Thoracic aorta (tissue), 2 donors: ENCODE measurements around the gene M6PR. TPM values are rescaled to one million over a fixed set of nuclear protein-coding genes. Genes with fewer than 3 reads are reported as not detected.
"Not testable (repeated sequence)": the region's sequence is repeated elsewhere in the genome, so short reads cannot be mapped to it uniquely, and the experiment has no call there.

Experiments used
- ATAC-seq: fragments of 150-250 bp; one replicate; pipeline ENCODE4 v1.8.0; 2017; ENCODE audit warnings: low read depth; ENCODE audit not compliant: insufficient number of reproducible peaks, low FRiP score
- DNase-seq: peaks from one replicate; pipeline ENCODE4 v3.0.0-alpha.2; 2020; ENCODE audit warnings: low spot score
- H3K27ac ChIP-seq, 2 donors: fragments of 200-600 bp; sonication (generic); 1 replicate in 1 of 2; 2 replicates in 1 of 2; pipeline ENCODE4 v1.5.1; 2016; ENCODE audit warnings: mild to moderate bottlenecking in 2 of 2, moderate library complexity in 2 of 2
- H3K27me3 ChIP-seq: fragments of 200-600 bp; sonication (generic); replicated peaks from 2 replicates; pipeline ENCODE4 v1.6.0; 2016; ENCODE audit warnings: mild to moderate bottlenecking; ENCODE audit not compliant: insufficient read depth
- H3K36me3 ChIP-seq: fragments of 200-600 bp; sonication (generic); one replicate; pipeline ENCODE4 v1.5.1; 2016
- H3K4me1 ChIP-seq, 2 donors: fragments of 200-600 bp; sonication (generic); 1 replicate in 1 of 2; 2 replicates in 1 of 2; pipeline versions ENCODE4 v1.5.1 to v1.6.0; 2016; ENCODE audit warnings: low read depth in 2 of 2, mild to moderate bottlenecking in 1 of 2; ENCODE audit not compliant: control insufficient read depth in 1 of 2
- H3K4me3 ChIP-seq: fragments of 200-600 bp; sonication (generic); 2 replicates; pipeline ENCODE4 v1.5.1; 2016; ENCODE audit warnings: mild to moderate bottlenecking
- H3K9me3 ChIP-seq: fragments of 200-600 bp; sonication (generic); 2 replicates; pipeline ENCODE4 v1.5.1; 2016
- total RNA-seq, 2 donors: library from RNA; depleted of rRNA; stranded (reverse); fragments of >200 nt; gene quantifications; one replicate each; pipeline versions ENCODE4 v1.1.0 to v1.2.3, GENCODE V29; 2016
- TF ChIP-seq, protein P1 (sequence below): fragments of 200-600 bp; sonication (generic); IDR thresholded peaks from one replicate; pipeline ENCODE4 v1.5.1; 2019; ENCODE audit warnings: antibody characterized with exemption

Gene M6PR
- total RNA-seq, 2 donors from 2014 or later, result 119 to 148 TPM

DNA sequence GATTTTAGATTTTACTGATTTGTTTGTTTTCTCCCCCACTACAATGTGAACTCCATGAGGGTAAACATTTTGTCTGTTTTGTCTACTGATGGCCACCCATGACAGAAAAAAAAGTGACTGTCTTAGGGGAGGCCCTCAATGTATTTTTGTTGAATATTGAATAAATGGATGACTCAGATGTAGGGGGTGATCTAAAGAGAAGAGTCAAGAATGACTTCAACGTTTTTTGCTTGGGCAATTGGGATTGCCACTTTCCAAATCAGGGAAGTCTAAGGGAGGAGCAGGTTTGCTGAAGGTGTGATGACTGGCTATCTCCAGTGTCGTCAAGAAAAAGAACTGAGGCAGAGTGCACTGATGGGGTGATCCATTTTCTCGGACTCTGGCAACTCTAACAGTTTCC lies 45.8 kb downstream of the M6PR start:
- H3K27me3 ChIP-seq, result no peaks in the 10 kb centered on the region
- DNase-seq, result no peak
- no peaks in the 10 kb centered on the region for H3K9me3 ChIP-seq
- H3K36me3 ChIP-seq, result no peaks in the 10 kb centered on the region
- TF ChIP-seq, protein P1, sequence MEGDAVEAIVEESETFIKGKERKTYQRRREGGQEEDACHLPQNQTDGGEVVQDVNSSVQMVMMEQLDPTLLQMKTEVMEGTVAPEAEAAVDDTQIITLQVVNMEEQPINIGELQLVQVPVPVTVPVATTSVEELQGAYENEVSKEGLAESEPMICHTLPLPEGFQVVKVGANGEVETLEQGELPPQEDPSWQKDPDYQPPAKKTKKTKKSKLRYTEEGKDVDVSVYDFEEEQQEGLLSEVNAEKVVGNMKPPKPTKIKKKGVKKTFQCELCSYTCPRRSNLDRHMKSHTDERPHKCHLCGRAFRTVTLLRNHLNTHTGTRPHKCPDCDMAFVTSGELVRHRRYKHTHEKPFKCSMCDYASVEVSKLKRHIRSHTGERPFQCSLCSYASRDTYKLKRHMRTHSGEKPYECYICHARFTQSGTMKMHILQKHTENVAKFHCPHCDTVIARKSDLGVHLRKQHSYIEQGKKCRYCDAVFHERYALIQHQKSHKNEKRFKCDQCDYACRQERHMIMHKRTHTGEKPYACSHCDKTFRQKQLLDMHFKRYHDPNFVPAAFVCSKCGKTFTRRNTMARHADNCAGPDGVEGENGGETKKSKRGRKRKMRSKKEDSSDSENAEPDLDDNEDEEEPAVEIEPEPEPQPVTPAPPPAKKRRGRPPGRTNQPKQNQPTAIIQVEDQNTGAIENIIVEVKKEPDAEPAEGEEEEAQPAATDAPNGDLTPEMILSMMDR, result no peak
- no peak overlapping the region for H3K27ac ChIP-seq
- peaks cover 0 to 20% of the 10 kb centered on the region in 2 donors for H3K4me1 ChIP-seq
- ATAC-seq, result no peak
- no peak overlapping the region for H3K4me3 ChIP-seq

DNA sequence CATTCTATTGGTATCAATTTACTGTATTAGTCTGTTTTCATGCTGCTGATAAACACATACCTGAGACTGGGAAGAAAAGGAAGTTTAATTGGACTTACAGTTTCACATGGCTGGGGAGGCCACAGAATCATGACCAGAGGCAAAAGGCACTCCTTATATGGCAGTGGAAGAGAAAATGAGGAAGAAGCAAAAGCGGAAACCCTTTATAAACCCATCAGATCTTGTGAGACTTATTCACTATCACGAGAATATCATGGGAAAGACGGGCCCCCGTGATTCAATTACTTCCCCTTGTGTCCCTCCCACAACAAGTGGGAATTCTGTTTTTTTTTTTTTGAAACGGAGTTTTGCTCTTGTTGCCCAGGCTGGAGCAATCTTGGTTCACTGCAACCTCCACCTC lies 46.7 kb downstream of the M6PR start:
- DNase-seq, H3K9me3 ChIP-seq, H3K27ac ChIP-seq, H3K27me3 ChIP-seq, H3K36me3 ChIP-seq, ATAC-seq, H3K4me3 ChIP-seq: not testable (repeated sequence)
- peaks cover 0 to 20% of the 10 kb centered on the region in 2 donors for H3K4me1 ChIP-seq

DNA sequence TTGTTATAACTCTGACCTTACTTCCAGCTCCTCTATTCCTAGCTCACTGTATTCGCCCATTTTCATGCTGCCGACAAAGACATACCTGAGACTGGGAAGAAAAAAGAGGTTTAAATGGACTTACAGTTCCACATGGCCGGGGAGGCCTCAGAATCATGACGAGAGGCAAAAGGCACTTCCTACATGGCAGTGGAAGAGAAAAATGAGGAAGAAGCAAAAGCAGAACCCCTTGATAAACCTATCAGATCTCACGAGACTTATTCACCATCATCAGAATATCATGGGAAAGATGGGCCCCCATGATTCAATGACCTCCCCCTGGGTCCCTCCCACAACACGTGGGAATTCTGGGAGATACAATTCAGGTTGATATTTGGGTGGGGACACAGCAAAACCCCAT lies 49.6 kb downstream of the M6PR start:
- ATAC-seq (no peak), DNase-seq (no peak)
- no peaks in the 10 kb centered on the region for H3K36me3 ChIP-seq
- H3K4me3 ChIP-seq, result no peak overlapping the region
- no peaks in the 10 kb centered on the region for H3K9me3 ChIP-seq
- H3K27me3 ChIP-seq, result no peaks in the 10 kb centered on the region
- H3K27ac ChIP-seq, result no peak overlapping the region
- TF ChIP-seq, protein P1, result no peak
- H3K4me1 ChIP-seq, result peaks cover 0 to under 1% of the 10 kb centered on the region in 2 donors

DNA sequence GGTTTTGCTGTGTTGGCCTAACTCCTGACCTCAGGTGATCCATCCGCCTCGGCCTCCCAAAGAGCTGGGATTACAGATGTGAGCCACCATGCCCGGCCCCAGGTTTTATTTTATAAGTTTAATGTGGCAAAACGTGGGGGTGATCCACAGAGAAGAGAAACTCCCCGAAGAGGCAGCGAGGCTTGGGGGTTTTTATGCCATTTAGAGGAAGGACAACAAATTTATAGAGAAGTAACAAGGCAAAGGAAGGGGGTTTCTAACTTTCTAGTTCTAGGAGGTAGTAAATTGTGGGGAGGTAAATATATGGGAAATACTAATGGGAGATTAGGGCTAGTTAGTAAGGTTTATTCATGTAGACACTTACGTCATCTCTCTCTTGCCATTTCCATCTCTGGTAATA lies 52.4 kb downstream of the M6PR start:
- H3K4me3 ChIP-seq, result no peak overlapping the region
- ATAC-seq, result no peak

DNA sequence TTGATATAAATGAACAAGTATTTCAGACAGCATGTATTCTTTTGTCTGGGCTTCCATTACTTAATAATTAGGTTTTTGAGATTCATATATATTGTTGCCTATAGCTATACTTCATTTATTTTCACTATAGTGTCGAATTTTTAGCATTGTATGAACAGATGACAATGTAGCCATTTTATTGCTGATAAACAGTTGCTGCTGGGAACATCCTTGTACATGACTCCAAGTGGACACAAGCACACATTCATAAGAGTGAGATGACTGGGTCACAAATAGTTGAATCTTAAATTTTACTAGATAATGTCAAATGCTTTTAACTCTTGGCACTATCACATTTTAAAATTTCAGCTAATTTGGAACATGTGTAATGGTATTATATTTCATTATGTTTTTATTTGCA lies 54.5 kb downstream of the M6PR start:
- H3K9me3 ChIP-seq, result no peaks in the 10 kb centered on the region
- DNase-seq (no peak), ATAC-seq (no peak)
- H3K27me3 ChIP-seq, result no peaks in the 10 kb centered on the region
- H3K27ac ChIP-seq, result no peak overlapping the region
- H3K4me3 ChIP-seq, result no peak overlapping the region
- no peaks in the 10 kb centered on the region for H3K4me1 ChIP-seq
- no peaks in the 10 kb centered on the region for H3K36me3 ChIP-seq
- TF ChIP-seq, protein P1, result no peak

More for the DNA sequence above, 52.4 kb downstream of the M6PR start:
- H3K27ac ChIP-seq, result no peak overlapping the region
- DNase-seq, result no peak
- H3K36me3 ChIP-seq, result no peaks in the 10 kb centered on the region
- no peaks in the 10 kb centered on the region for H3K4me1 ChIP-seq
- no peaks in the 10 kb centered on the region for H3K9me3 ChIP-seq
- TF ChIP-seq, protein P1, result no peak
- H3K27me3 ChIP-seq, result no peaks in the 10 kb centered on the region

DNA sequence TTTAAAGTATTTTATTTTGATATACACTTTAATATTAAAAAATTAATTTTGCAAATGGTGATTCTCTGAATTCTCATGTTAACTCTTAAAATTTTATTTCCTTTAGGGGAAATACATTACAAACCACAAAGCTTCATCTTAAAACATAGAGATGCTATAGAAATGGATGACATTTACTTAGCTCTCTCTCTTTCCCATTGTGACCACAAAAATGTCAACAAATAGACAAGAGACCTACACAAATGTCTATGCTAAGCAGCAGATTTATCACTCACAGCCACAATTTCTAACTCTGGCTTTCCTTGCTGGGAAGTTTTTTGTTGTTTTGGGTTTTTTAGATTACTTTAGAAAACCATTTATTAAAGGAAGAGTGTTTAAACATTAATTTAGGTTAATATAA lies 55.1 kb downstream of the M6PR start:
- Histone ChIP-seq H3K36me3 (no peaks in the 10 kb centered on the region), H3K4me1 (no peaks in the 10 kb centered on the region), H3K27ac (no peak overlapping the region), H3K4me3 (no peak overlapping the region), H3K9me3 (no peaks in the 10 kb centered on the region), H3K27me3 (no peaks in the 10 kb centered on the region)
- ATAC-seq, result no peak
- DNase-seq, result no peak
- TF ChIP-seq, protein P1, result no peak
